Measurements from ENCODE around the gene HOXD10.

The HOXD10 gene

GRCh38 chr2:176082824-176083751 lies 33.5 kb upstream of the HOXD10 start:
- no peak for DNase-seq (ENCODE audit: low read depth, low spot score)

GRCh38 chr2:176083796-176084261 lies 32.7 kb upstream of the HOXD10 start, which contains the start of gene EVX2:
Gene EVX2 (minus strand): TSS chr2:176083962. CDS start chr2:176083776, 186 bp downstream.
- no peak for DNase-seq (ENCODE audit: low read depth, low spot score)

- no peak for DNase-seq (ENCODE audit: low read depth, low spot score)
Observed at GRCh38 chr2:176084611-176085119, 31.9 kb upstream of the HOXD10 start.

- no peak for DNase-seq (ENCODE audit: low read depth, low spot score)
Observed at GRCh38 chr2:176085120-176085788, 31.3 kb upstream of the HOXD10 start.

- DNase-seq (ENCODE audit: low read depth, low spot score), result no peak
Observed at GRCh38 chr2:176085861-176086771, 30.5 kb upstream of the HOXD10 start.

- no peak for DNase-seq (ENCODE audit: low read depth, low spot score)
Observed at GRCh38 chr2:176087330-176088047, 29.1 kb upstream of the HOXD10 start.

- no peak for DNase-seq (ENCODE audit: low read depth, low spot score)
Observed at GRCh38 chr2:176088048-176088936, 28.3 kb upstream of the HOXD10 start.

- DNase-seq (ENCODE audit: low read depth, low spot score), result no peak
Observed at GRCh38 chr2:176088937-176089842, 27.4 kb upstream of the HOXD10 start.

- no peak for DNase-seq (ENCODE audit: low read depth, low spot score)
Observed at GRCh38 chr2:176089843-176090395, 26.7 kb upstream of the HOXD10 start.

- DNase-seq (ENCODE audit: low read depth, low spot score), result no peak
Observed at GRCh38 chr2:176090862-176091261, 25.7 kb upstream of the HOXD10 start.

GRCh38 chr2:176091329-176092258 lies 25.0 kb upstream of the HOXD10 start:
- DNase-seq (ENCODE audit: low read depth, low spot score), result no peak

- no peak for DNase-seq (ENCODE audit: low read depth, low spot score)
Observed at GRCh38 chr2:176092270-176093144, 24.1 kb upstream of the HOXD10 start, which contains the start of gene HOXD13. Gene HOXD13 (plus strand): TSS chr2:176092721. CDS start chr2:176092891, 170 bp downstream.

GRCh38 chr2:176093145-176093897 lies 23.3 kb upstream of the HOXD10 start:
- no peak for DNase-seq (ENCODE audit: low read depth, low spot score)

GRCh38 chr2:176093898-176094249 lies 22.7 kb upstream of the HOXD10 start:
- DNase-seq (ENCODE audit: low read depth, low spot score), result no peak

- DNase-seq (ENCODE audit: low read depth, low spot score), result no peak
Observed at GRCh38 chr2:176094349-176094748, 22.2 kb upstream of the HOXD10 start.

Measured in smooth muscle cell of the brain vasculature (primary cell).